GM19467 (cell line): ENCODE results near the gene RABEP1.

Experiments used
- ATAC-seq: cut with Tn5 transposase; IDR thresholded peaks from one replicate; pipeline ENCODE4 v1.9.1; 2021; ENCODE audit warnings: mild to moderate bottlenecking, moderate library complexity; ENCODE audit not compliant: unreplicated experiment

RABEP1 gene

GRCh38 chr17:5355421-5356129, 73.5 kb downstream of the RABEP1 start:
- no peak for ATAC-seq

GRCh38 chr17:5361426-5361825, 79.3 kb downstream of the RABEP1 start:
- ATAC-seq: no peak

- no peak for ATAC-seq
Measured at GRCh38 chr17:5362162-5362811, 80.2 kb downstream of the RABEP1 start.

- no peak for ATAC-seq
Measured at GRCh38 chr17:5364156-5364555, 82.1 kb downstream of the RABEP1 start.

GRCh38 chr17:5364696-5365095, 82.6 kb downstream of the RABEP1 start:
- no peak for ATAC-seq

- ATAC-seq: no peak
Measured at GRCh38 chr17:5365831-5366230, 83.7 kb downstream of the RABEP1 start.

- ATAC-seq: no peak
Measured at GRCh38 chr17:5370411-5370810, 88.3 kb downstream of the RABEP1 start.

- ATAC-seq: no peak
Measured at GRCh38 chr17:5373112-5373511, 91.0 kb downstream of the RABEP1 start.

GRCh38 chr17:5378566-5379207, 96.6 kb downstream of the RABEP1 start:
- ATAC-seq: no peak

GRCh38 chr17:5379351-5380107, 97.4 kb downstream of the RABEP1 start:
- ATAC-seq: no peak

GRCh38 chr17:5380491-5381135, 98.5 kb downstream of the RABEP1 start:
- ATAC-seq: no peak

- no peak for ATAC-seq
Measured at GRCh38 chr17:5381542-5381941, 99.5 kb downstream of the RABEP1 start.

- no peak for ATAC-seq
Measured at GRCh38 chr17:5391678-5392077, 109.6 kb downstream of the RABEP1 start.

- ATAC-seq: no peak
Measured at GRCh38 chr17:5396612-5397011, 114.5 kb downstream of the RABEP1 start.

GRCh38 chr17:5399767-5400166, 117.7 kb downstream of the RABEP1 start:
- ATAC-seq: no peak

GRCh38 chr17:5405400-5405799, 123.3 kb downstream of the RABEP1 start:
- no peak for ATAC-seq

- no peak for ATAC-seq
Measured at GRCh38 chr17:5408186-5408585, 126.1 kb downstream of the RABEP1 start.

GRCh38 chr17:5410594-5411272, 128.6 kb downstream of the RABEP1 start:
- no peak for ATAC-seq

GRCh38 chr17:5413682-5414081, 131.6 kb downstream of the RABEP1 start:
- ATAC-seq: no peak

GRCh38 chr17:5416901-5417300, 134.8 kb downstream of the RABEP1 start:
- ATAC-seq: no peak
